ENCODE results near the gene NSF. TPM values are rescaled to one million over a fixed set of nuclear protein-coding genes. Genes with fewer than 3 reads are reported as not detected.

Gene NSF
- total RNA-seq, 2 donors from 2014 or later = 27.2 to 27.9 TPM

GRCh38 chr17:46796084-46796483 is 205.6 kb downstream of the NSF start:
- Histone ChIP-seq H3K36me3 (no peaks in the 10 kb centered on the region), H3K9me3 (no peaks in the 10 kb centered on the region), H3K27me3 (replicated peaks; ENCODE audit: insufficient read depth) (no peaks in the 10 kb centered on the region), H3K4me1 (ENCODE audit: control insufficient read depth in 1 of 2, low read depth in 2 of 2) (no peaks in the 10 kb centered on the region), H3K4me3 (no peak overlapping the region), H3K27ac (no peak overlapping the region)
- TF ChIP-seq CTCF (IDR thresholded peaks at IDR 0.05) = no peak
- ATAC-seq (ENCODE audit: insufficient number of reproducible peaks, low FRiP score, low read depth) (no peak), DNase-seq (ENCODE audit: low spot score) (no peak)

GRCh38 chr17:46796524-46796923 is 206.1 kb downstream of the NSF start:
- no peak overlapping the region for H3K27ac ChIP-seq
- H3K4me1 ChIP-seq (ENCODE audit: control insufficient read depth in 1 of 2, low read depth in 2 of 2) = no peaks in the 10 kb centered on the region
- H3K27me3 ChIP-seq (replicated peaks; ENCODE audit: insufficient read depth) = no peaks in the 10 kb centered on the region
- DNase-seq (ENCODE audit: low spot score) (no peak), ATAC-seq (ENCODE audit: insufficient number of reproducible peaks, low FRiP score, low read depth) (no peak)
- H3K4me3 ChIP-seq = no peak overlapping the region
- H3K9me3 ChIP-seq = no peaks in the 10 kb centered on the region
- no peak for TF ChIP-seq CTCF (IDR thresholded peaks at IDR 0.05)
- no peaks in the 10 kb centered on the region for H3K36me3 ChIP-seq

- ATAC-seq (ENCODE audit: insufficient number of reproducible peaks, low FRiP score, low read depth) (no peak), DNase-seq (ENCODE audit: low spot score) (no peak)
- H3K36me3 ChIP-seq = no peaks in the 10 kb centered on the region
- H3K9me3 ChIP-seq = no peaks in the 10 kb centered on the region
- H3K4me3 ChIP-seq = no peak overlapping the region
- no peaks in the 10 kb centered on the region for H3K4me1 ChIP-seq (ENCODE audit: control insufficient read depth in 1 of 2, low read depth in 2 of 2)
- no peak overlapping the region for H3K27ac ChIP-seq
- no peaks in the 10 kb centered on the region for H3K27me3 ChIP-seq (replicated peaks; ENCODE audit: insufficient read depth)
- no peak for TF ChIP-seq CTCF (IDR thresholded peaks at IDR 0.05)
Measured at GRCh38 chr17:46796956-46797530, 206.6 kb downstream of the NSF start.

GRCh38 chr17:46800573-46800972 is 210.1 kb downstream of the NSF start:
- H3K4me1 ChIP-seq (ENCODE audit: control insufficient read depth in 1 of 2, low read depth in 2 of 2) = no peaks in the 10 kb centered on the region
- ATAC-seq (ENCODE audit: insufficient number of reproducible peaks, low FRiP score, low read depth) (no peak), DNase-seq (ENCODE audit: low spot score) (no peak)
- no peak overlapping the region for H3K27ac ChIP-seq
- no peaks in the 10 kb centered on the region for H3K9me3 ChIP-seq
- H3K27me3 ChIP-seq (replicated peaks; ENCODE audit: insufficient read depth) = no peaks in the 10 kb centered on the region
- no peak for TF ChIP-seq CTCF (IDR thresholded peaks at IDR 0.05)
- no peak overlapping the region for H3K4me3 ChIP-seq
- H3K36me3 ChIP-seq = no peaks in the 10 kb centered on the region

- Histone ChIP-seq H3K9me3 (no peaks in the 10 kb centered on the region), H3K36me3 (no peaks in the 10 kb centered on the region), H3K27ac (no peak overlapping the region), H3K27me3 (replicated peaks; ENCODE audit: insufficient read depth) (no peaks in the 10 kb centered on the region), H3K4me3 (no peak overlapping the region), H3K4me1 (ENCODE audit: control insufficient read depth in 1 of 2, low read depth in 2 of 2) (no peaks in the 10 kb centered on the region)
- ATAC-seq (ENCODE audit: insufficient number of reproducible peaks, low FRiP score, low read depth) = no peak
- no peak for TF ChIP-seq CTCF (IDR thresholded peaks at IDR 0.05)
- no peak for DNase-seq (ENCODE audit: low spot score)
Measured at GRCh38 chr17:46802800-46803199, 212.3 kb downstream of the NSF start.

Data from thoracic aorta (tissue), 2 donors.